HCEC 1CT (cell line): Measurements from ENCODE around the gene PSMD4.
A peak's percentile ranks its signal among the peaks of the same experiment; 100 is the strongest.
"Not testable (repeated sequence)": the region's sequence is repeated elsewhere in the genome, so short reads cannot be mapped to it uniquely, and the experiment has no call there.

Source experiments
- DNase-seq: peaks from one replicate; pipeline ENCODE4 v3.0.0-alpha.2; 2017

The PSMD4 gene

DNA sequence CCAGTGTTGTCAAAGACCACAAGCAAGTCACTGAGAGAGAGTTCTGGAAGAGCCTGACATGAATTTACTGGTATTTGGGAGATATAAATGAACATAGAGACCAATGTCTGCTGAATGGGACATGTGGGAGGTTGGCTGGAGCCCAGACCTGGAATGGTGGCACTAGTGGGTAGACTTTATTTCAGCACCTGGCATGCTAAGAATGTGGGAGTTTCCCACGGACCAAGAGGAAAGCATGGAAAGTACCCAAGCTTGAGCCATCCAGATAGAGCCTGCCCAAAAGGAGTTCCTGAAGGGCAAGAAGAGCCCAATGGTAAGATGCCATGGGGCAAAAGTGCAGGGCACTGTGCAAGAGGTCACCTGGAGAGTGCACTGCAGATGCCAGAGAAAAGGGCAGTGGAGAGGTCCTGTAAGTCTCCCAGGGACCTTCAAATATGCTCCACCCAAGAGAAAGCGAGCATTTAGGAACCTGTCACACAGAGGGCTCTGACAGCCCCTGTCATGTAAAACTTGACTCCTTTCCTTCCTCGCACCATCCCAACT is 19.5 kb downstream of the PSMD4 start:
- no peak for DNase-seq

- not testable (repeated sequence) for DNase-seq
These were observed 20.8 kb downstream of the PSMD4 start for GRCh38 chr1:151275341-151275740.

DNA sequence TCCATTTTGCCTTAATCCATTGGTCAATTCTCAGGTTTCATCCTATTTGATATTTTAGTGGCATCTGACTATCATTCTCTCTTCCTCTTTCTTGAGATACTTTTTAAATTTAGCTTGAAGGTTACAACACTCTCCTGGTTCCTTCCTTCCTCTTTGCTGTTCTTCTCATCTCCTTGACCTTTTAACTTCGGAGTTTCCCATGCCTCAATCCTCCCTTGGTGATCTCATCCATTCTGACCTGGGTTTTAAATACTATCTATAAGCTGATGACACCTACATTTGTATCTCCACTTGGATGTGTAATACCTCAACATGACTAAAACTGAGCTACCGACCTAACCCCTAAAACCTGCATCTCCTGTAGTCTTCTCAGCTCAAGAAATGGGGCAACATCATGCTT is 22.7 kb downstream of the PSMD4 start:
- no peak for DNase-seq

DNA sequence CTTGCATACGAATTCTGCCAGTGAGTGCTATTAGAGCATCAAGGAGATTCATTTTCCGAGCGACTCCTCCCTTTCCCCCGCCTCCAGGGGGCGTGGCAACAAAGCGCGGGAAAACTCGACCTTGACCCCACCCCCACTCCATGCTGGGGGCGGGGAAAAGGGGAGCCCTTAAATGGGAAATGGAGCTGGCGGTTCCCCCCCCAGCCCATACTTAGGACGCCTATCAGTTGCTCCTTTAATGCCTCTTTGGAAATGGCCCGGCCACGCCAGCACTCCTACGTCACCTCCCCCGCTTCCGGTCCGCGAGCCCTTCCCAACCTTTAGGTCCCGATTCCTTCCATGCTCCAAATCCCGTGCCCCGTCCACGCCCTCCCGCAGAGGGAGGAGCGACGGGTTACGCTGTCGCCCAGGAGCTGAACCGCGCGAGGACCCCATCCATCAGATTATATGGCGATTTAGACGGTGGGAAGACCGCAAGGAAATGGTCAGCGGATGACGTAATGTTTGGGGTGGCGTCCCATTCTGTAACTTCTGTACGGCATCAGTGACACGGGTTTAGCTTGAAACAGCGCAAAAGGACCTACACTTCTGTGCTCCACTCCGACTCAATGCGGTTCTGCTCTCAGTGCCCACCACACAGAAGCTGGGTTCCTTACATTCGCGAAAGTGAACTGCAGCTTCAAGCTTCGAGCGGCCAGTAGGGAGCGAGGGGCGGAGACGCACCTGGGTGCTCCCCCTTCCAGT is 26.9 kb downstream of the PSMD4 start:
- peak; percentile 98 for DNase-seq

- peak; percentile 100 for DNase-seq
These were observed 27.7 kb downstream of the PSMD4 start, which contains the start of gene ZNF687 for GRCh38 chr1:151281969-151282882. Gene ZNF687, plus strand, starts transcription at chr1:151282299. Its CDS starts 3,993 bp downstream, at chr1:151286292.

- DNase-seq = no peak
These were observed 28.6 kb downstream of the PSMD4 start for GRCh38 chr1:151282883-151283725.

DNA sequence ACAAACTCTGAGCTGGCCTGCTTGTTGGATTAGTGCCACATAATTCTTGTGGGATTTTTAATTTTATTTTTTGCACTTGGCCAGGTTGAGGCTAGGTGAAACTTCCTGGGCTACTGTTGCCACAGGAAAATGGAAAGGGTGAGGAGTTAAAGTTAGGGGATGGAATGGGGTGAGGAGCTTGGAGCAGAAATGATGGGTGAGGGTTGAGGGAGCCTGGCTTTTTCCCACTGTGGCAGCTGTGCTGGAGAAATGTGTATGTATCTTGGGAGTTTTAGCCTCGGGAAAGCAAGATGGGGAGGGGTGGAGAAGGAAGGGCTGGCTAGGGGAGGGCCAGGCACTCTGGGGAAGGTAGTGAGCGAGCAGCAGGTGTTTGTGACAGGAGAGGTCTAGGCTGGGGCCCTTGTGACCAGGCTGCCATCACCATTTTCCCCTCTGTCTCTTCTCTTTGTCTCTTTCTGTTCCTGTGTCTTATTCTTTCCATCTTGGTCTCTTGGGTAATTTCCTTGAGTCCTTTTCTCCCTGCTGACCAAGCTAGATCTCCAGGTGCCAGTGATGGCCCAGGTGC is 29.6 kb downstream of the PSMD4 start:
- no peak for DNase-seq

DNA sequence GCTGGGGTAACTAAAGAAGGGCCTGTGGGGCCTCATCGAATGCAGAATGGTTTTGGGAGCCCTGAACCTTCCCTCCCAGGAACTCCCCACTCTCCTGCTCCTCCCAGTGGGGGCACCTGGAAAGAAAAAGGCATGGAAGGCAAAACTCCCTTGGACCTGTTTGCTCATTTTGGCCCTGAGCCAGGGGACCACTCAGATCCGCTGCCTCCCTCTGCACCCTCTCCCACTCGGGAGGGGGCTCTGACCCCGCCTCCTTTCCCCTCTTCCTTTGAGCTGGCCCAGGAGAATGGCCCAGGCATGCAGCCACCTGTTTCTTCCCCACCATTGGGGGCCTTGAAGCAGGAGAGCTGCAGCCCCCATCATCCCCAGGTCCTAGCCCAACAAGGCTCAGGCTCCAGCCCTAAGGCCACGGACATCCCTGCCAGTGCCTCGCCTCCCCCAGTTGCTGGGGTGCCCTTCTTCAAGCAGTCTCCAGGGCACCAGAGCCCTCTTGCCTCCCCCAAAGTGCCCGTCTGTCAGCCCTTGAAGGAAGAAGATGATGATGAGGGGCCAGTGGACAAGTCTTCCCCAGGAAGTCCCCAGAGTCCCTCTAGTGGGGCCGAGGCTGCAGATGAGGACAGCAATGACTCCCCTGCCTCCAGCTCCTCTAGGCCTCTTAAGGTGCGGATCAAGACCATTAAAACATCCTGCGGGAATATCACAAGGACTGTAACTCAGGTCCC is 32.2 kb downstream of the PSMD4 start:
- DNase-seq = no peak

DNA sequence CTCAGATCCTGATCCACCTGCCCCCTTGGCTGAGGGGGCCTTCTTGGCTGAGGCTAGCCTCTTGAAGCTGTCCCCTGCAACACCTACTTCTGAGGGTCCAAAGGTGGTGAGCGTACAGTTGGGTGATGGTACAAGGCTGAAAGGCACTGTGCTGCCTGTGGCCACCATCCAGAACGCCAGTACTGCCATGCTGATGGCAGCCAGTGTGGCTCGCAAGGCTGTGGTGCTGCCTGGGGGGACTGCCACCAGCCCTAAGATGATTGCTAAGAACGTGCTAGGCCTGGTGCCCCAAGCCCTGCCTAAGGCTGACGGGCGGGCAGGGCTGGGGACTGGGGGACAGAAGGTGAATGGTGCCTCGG is 32.8 kb downstream of the PSMD4 start:
- DNase-seq = no peak

- no peak for DNase-seq
These were observed 33.4 kb downstream of the PSMD4 start for GRCh38 chr1:151287767-151288500.

- DNase-seq = no peak
These were observed 34.0 kb downstream of the PSMD4 start for GRCh38 chr1:151288502-151288901.

- DNase-seq = no peak
These were observed 34.8 kb downstream of the PSMD4 start for GRCh38 chr1:151289080-151289935.

GRCh38 chr1:151289991-151290708 is 35.6 kb downstream of the PSMD4 start:
- no peak for DNase-seq

DNA sequence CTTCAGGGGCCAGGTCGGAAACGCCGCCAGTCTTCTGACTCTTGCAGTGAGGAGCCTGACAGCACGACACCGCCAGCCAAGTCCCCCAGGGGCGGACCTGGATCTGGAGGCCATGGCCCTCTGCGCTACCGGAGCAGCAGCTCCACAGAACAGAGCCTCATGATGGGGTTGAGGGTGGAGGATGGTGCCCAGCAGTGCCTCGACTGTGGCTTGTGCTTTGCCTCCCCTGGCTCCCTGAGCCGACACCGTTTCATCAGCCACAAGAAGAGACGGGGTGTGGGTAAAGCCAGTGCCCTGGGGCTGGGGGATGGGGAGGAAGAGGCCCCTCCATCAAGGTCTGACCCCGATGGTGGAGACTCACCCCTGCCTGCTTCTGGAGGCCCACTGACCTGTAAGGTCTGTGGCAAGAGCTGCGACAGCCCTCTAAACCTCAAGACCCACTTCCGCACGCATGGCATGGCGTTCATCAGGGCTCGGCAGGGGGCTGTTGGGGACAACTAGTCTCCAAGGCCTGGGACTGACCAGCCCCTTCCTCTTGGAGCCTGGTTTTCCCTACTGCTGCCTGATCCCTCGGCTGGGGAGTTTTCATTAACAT is 36.3 kb downstream of the PSMD4 start:
- DNase-seq = no peak

DNA sequence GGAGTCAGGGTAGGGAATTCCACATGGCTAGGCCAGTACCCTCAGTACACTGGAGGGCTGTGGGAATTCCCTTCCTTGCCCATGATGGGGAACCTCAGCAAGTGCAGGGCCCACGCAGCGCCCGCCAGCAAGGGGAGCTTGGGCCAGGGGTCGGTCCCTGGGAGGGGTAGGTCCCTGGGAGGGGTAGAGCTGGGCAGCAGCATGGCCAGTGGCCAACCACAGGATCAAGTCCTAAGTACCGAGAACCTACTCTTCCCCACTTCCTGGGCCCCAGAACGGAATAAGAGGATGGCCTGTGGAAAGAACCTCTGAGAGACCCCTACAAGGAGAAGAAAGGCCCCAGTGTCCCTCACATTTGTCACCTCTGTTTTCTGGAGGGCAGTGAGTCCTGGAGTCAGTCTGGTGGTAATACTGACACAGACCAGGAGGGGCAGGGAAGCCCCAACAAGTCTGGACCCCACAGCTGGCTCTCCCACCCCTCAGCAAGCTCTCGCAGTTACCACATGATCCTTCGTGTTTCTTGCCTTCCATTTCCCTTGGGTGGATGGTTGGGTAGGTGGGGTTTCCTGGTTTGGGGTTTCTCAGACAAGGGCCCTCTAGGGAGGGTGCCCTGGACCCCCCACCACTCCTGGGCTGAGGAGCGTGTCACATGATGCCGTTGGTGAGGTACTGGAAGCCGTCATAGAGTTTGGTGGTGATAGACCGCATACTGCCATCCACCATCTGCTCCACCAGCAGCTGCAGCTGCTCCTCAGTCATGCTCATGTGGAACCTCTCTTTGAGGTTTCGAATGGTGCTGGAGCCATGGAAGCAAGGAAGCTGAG is 37.9 kb downstream of the PSMD4 start:
- DNase-seq = no peak

GRCh38 chr1:151293093-151293492 is 38.6 kb downstream of the PSMD4 start:
- DNase-seq = no peak

- no peak for DNase-seq
These were observed 40.4 kb downstream of the PSMD4 start for GRCh38 chr1:151294742-151295462.
